HG03571 (cell line): ENCODE data around the gene NFATC4.
"Not testable (repeated sequence)": the region's sequence is repeated elsewhere in the genome, so short reads cannot be mapped to it uniquely, and the experiment has no call there.

Experiments used
- ATAC-seq: cut with Tn5 transposase; IDR thresholded peaks from one replicate; pipeline ENCODE4 v1.9.1; 2021; ENCODE audit not compliant: unreplicated experiment

Gene NFATC4

DNA sequence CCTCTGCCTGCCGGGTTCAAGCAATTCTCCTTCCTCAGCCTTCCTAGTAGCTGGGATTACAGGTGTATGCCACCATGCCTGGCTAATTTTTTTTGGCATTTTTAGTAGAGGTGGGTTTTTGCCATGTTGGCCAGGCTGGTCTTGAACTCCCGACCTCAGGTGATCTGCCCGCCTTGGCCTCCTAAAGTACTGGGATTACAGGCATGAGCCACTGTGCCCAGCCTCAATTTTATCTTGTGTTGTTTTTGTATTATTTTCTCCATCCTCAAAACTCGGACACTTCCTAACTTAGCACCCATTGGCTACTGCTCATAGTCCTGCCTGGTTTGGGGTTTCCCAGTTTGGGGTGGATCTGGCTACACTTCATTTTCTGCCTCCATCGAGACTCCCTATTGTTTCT, 19.6 kb downstream of the NFATC4 start:
- not testable (repeated sequence) for ATAC-seq

DNA sequence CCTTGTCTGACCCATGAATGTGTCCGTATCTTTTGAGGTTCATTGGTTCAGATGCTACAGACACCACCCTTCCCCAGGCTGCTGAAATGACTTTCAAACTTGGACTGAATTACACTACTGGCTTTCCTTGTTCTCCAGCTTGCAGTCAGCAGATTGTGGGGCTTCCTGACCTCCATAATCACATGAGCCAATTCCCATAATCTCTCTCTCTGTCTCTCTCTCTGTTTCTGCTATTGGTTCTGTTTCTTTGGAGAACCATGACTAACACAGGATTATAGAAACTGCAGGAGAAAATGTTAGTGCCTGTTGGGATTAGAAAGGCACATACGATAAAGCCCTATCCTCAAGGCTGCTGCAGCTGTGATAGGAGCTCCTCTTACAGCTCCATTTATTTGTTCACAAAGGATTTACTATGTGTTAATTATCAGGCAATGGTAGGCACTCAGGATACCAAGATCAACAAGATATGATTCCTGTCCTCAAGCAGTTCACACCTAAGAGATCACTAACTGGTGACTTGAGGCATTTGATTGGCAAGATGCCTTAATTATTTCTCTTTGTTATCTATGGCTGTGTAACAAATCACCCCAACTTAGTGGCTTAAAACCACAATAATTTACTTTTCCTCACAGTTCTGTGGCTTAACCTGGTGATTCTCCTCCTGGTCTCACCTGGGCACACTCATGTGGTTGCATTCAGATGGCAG, 20.6 kb downstream of the NFATC4 start:
- ATAC-seq: no peak

DNA sequence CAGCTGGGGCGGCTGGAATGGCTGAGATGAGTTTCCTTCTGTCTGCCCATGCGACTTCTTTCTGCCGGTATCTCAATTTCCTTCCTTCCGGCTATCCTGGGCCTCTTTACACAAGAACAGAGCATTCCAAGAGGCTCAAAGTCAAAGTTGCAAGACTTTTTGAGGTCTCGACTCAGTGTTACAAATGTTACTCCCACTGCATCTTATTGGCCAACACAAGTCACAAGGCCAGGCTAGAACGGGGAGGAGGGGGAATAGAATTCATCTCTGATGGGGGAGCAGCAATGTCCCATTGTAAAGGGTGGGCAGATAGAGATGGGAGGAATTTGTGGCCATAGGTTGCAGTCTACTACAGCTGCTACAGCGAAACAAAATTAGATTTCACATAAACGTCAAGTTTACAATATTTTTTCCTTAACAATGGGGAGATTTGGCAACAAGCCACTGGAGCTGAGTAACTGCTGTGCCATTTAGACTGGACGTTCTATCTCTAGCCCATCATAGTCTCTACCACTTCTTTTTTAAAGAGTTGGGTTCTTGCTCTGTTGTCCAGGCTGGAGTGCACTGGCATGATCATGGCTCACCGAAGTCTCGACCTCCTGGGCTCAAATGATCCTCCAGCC, 21.4 kb downstream of the NFATC4 start:
- no peak for ATAC-seq

GRCh38 chr14:24390701-24391468, 22.9 kb downstream of the NFATC4 start:
- ATAC-seq: no peak

- no peak for ATAC-seq
Observed at GRCh38 chr14:24392325-24393091, 24.5 kb downstream of the NFATC4 start.

- ATAC-seq: no peak
Observed at GRCh38 chr14:24394275-24394674, 26.3 kb downstream of the NFATC4 start.

- ATAC-seq: no peak
Observed at GRCh38 chr14:24395609-24396582, 27.9 kb downstream of the NFATC4 start.

DNA sequence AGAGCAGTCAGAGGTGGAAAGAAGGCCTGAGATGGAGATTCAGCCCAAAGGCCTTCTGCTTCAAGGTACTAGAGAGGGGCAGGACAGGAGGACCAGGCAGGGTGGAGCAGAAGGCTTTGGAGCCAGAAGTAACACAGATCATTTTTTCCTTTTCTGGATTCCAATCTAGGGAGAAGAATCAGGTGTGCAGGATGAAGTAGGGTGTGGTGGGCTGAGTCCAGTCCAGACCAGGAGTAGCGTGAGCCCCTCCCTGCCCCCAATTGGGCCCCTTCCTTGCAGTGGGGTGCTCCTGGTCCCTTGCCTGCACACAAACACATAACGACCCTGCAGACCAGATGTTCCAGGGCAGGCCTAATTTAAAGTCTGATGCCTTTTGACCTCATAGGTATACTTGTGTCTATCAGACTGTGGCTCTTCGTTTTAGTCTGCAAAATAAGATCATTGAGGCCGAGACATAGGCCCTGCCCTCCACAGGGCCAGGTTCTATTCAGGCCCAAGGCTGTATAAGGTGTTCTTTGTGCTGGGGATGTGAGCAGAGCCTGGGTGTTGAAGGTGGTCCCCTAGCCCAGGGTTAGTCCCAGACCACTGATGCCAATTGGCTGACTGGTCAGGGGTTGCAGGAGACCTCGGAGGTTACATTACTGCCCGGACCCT, 29.8 kb downstream of the NFATC4 start:
- no peak for ATAC-seq

DNA sequence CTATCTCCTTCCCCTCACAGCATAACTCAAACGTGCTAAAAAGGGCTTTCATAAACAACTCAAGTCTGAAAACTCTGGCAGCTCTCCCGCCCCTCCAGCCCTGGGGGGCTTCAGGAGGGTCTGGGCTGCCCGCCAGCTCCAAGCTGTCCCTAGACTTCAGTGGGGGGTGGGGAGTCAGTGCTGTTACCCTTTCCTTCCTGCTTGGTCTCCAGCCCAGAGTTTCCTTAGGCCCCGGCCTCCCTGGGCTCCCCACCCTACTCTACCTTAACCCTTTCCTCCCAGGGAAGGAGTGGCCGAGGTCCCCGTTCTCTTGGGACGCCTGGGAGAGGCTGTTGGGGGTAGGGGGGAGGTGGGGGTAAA, 30.3 kb downstream of the NFATC4 start:
- no peak for ATAC-seq

DNA sequence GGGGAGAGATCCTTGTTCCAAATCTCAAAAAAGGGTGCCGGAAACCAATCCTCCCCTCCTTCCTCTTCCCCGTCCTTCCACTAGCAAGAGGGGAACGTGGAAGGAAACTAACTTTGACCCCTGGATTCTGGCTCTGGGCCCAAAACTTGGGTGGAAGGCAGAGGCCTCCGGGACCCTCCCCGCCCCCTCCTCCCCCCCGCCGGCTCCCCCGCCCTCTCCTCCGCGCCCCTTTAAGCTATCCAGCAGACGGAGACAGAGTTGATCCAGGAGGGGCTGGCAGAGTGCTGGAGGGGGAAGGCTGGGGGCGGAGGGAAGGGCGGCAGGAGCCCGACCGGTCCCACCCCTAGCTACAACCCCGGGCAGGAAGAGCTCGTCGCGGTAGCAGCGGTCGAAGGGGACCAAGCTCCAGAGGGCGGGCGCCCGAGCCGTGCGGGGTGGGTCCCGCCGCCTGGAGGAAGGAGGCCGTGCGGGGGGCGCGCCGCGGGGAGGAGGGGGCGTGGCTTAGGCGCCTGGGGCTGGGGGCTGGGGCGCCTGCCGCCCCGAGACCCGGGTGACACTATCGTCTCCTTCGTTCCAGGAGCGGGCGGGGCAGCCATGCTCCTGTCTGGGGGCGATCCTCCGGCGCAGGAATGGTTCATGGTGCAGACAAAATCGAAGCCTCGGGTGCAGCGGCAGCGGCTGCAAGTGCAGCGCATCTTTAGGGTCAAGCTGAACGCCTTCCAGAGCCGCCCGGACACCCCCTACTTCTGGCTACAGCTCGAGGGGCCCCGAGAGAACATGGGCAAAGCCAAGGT, 30.9 kb downstream of the NFATC4 start, which contains the start of gene NYNRIN:
Gene NYNRIN, plus strand, starts transcription at position 351 of the 794 bp plus-strand sequence. Its CDS starts 244 bp downstream, at position 595.
- ATAC-seq: no peak

DNA sequence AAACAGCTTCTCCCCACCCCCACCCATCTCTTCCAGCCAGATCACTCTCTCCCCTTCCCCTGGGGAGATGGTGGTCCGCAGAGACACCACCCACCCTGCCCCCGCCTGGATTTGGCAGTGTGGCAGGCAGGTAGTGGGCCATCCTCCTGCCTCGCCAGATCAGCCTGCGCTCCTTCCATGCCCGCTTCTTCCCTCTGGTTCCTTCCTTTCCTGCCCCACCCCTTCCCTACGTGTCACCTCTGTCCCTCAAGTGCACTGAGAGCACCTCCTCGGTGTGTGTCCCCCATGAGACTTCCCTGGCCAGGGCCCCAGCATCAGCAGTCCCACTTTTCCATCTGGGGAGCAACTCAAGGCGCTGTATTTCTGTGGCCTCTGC, 31.5 kb downstream of the NFATC4 start:
- no peak for ATAC-seq

GRCh38 chr14:24399999-24400718, 32.2 kb downstream of the NFATC4 start:
- ATAC-seq: no peak

- no peak for ATAC-seq
Observed at GRCh38 chr14:24401810-24402702, 34.1 kb downstream of the NFATC4 start.

- ATAC-seq: no peak
Observed at GRCh38 chr14:24403294-24403998, 35.5 kb downstream of the NFATC4 start.

DNA sequence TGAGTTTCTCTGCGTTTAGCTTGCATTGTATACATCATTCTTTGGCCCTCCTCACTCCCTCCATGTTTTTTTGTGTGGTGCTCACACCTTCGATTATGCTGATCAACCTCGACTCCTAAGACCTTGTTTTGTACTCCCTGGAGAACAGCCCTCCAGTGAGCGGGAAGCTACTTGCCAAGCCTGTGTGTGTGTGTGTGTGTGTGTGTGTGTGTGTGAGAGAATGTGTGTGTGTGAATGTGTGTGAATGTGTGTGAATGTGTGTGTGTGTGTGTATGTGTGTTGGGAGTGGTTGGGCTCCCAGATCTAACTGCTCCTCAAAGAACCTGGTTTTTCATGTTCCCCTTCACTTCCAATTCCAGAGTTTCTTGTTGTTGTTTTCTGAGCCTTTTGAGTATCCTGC, 36.8 kb downstream of the NFATC4 start:
- ATAC-seq: no peak

DNA sequence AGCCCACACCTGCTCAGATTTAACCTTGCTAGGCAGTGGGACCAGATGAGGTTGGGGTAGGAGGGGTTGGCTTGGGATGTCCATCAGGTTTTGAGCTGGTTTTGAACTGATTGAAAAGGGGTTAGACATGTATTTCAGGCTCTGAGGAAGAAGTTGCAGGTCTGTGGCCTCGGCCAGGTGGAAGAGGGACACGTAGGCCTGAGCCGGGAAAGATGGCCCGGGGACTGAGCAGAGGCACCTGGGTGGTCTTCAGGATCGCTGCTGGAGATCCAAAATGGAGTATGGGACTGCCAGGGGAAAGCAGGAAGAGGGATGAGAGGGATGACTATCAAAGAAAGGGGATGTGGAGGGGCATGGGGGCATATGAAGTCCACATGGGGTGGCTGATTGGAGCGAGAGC, 38.4 kb downstream of the NFATC4 start:
- no peak for ATAC-seq
